Measurements from ENCODE around the gene SNURF. TPM values are rescaled to one million over a fixed set of nuclear protein-coding genes. Genes with fewer than 3 reads are reported as not detected.

The SNURF gene
- total RNA-seq, 1 experiment from 2014 or later: 50.8 TPM

- Mint-ChIP-seq H3K27ac (no peak overlapping the region), H3K9me3 (peaks cover 31% of the 10 kb centered on the region), H3K4me1 (peaks cover 6% of the 10 kb centered on the region), H3K36me3 (peaks cover 37% of the 10 kb centered on the region), H3K4me3 (no peak overlapping the region), H3K27me3 (ENCODE audit: low read depth) (no peaks in the 10 kb centered on the region)
- no peak for ATAC-seq
- DNase-seq (ENCODE audit: low spot score): no peak
- CTCF ChIA-PET: no interaction called here
- POLR2A ChIA-PET: interaction anchor here (0.6 kb wide), 1 partner anchor 38 kb away, joined by 4 read pairs; no protein-coding TSS in a partner anchor
- no peak for TF ChIP-seq ZNF671 (CRISPR knock-in tag; IDR thresholded peaks at IDR 0.05)
- no peak for TF ChIP-seq JUN (CRISPR knock-in tag; IDR thresholded peaks at IDR 0.05)
These were observed 11.4 kb upstream of the SNURF start for GRCh38 chr15:24943361-24943760.

GRCh38 chr15:24944954-24945353, 9.8 kb upstream of the SNURF start:
- Mint-ChIP-seq H3K27me3 (ENCODE audit: low read depth) (no peaks in the 10 kb centered on the region), H3K27ac (no peak overlapping the region), H3K9me3 (peaks cover 24% of the 10 kb centered on the region), H3K4me3 (no peak overlapping the region), H3K4me1 (peaks cover 10% of the 10 kb centered on the region), H3K36me3 (peaks cover 34% of the 10 kb centered on the region)
- TF ChIP-seq CREM (CRISPR knock-in tag; IDR thresholded peaks at IDR 0.05): no peak
- no peak for TF ChIP-seq SMAD4 (CRISPR knock-in tag; IDR thresholded peaks at IDR 0.05)
- TF ChIP-seq, protein P1, sequence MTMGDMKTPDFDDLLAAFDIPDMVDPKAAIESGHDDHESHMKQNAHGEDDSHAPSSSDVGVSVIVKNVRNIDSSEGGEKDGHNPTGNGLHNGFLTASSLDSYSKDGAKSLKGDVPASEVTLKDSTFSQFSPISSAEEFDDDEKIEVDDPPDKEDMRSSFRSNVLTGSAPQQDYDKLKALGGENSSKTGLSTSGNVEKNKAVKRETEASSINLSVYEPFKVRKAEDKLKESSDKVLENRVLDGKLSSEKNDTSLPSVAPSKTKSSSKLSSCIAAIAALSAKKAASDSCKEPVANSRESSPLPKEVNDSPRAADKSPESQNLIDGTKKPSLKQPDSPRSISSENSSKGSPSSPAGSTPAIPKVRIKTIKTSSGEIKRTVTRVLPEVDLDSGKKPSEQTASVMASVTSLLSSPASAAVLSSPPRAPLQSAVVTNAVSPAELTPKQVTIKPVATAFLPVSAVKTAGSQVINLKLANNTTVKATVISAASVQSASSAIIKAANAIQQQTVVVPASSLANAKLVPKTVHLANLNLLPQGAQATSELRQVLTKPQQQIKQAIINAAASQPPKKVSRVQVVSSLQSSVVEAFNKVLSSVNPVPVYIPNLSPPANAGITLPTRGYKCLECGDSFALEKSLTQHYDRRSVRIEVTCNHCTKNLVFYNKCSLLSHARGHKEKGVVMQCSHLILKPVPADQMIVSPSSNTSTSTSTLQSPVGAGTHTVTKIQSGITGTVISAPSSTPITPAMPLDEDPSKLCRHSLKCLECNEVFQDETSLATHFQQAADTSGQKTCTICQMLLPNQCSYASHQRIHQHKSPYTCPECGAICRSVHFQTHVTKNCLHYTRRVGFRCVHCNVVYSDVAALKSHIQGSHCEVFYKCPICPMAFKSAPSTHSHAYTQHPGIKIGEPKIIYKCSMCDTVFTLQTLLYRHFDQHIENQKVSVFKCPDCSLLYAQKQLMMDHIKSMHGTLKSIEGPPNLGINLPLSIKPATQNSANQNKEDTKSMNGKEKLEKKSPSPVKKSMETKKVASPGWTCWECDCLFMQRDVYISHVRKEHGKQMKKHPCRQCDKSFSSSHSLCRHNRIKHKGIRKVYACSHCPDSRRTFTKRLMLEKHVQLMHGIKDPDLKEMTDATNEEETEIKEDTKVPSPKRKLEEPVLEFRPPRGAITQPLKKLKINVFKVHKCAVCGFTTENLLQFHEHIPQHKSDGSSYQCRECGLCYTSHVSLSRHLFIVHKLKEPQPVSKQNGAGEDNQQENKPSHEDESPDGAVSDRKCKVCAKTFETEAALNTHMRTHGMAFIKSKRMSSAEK (CRISPR knock-in tag; IDR thresholded peaks at IDR 0.05; ENCODE audit: borderline replicate concordance): no peak
- no peak for TF ChIP-seq FOXP4 (CRISPR knock-in tag; IDR thresholded peaks at IDR 0.05)
- TF ChIP-seq, protein P2, sequence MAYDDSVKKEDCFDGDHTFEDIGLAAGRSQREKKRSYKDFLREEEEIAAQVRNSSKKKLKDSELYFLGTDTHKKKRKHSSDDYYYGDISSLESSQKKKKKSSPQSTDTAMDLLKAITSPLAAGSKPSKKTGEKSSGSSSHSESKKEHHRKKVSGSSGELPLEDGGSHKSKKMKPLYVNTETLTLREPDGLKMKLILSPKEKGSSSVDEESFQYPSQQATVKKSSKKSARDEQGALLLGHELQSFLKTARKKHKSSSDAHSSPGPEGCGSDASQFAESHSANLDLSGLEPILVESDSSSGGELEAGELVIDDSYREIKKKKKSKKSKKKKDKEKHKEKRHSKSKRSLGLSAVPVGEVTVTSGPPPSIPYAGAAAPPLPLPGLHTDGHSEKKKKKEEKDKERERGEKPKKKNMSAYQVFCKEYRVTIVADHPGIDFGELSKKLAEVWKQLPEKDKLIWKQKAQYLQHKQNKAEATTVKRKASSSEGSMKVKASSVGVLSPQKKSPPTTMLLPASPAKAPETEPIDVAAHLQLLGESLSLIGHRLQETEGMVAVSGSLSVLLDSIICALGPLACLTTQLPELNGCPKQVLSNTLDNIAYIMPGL (CRISPR knock-in tag; IDR thresholded peaks at IDR 0.05): no peak
- no peak for TF ChIP-seq RELA (CRISPR knock-in tag; IDR thresholded peaks at IDR 0.05; ENCODE audit: borderline replicate concordance)
- TF ChIP-seq, protein P3, sequence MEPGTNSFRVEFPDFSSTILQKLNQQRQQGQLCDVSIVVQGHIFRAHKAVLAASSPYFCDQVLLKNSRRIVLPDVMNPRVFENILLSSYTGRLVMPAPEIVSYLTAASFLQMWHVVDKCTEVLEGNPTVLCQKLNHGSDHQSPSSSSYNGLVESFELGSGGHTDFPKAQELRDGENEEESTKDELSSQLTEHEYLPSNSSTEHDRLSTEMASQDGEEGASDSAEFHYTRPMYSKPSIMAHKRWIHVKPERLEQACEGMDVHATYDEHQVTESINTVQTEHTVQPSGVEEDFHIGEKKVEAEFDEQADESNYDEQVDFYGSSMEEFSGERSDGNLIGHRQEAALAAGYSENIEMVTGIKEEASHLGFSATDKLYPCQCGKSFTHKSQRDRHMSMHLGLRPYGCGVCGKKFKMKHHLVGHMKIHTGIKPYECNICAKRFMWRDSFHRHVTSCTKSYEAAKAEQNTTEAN (CRISPR knock-in tag; IDR thresholded peaks at IDR 0.05): no peak
- no peak for TF ChIP-seq ZNF671 (CRISPR knock-in tag; IDR thresholded peaks at IDR 0.05)
- TF ChIP-seq, protein P4, sequence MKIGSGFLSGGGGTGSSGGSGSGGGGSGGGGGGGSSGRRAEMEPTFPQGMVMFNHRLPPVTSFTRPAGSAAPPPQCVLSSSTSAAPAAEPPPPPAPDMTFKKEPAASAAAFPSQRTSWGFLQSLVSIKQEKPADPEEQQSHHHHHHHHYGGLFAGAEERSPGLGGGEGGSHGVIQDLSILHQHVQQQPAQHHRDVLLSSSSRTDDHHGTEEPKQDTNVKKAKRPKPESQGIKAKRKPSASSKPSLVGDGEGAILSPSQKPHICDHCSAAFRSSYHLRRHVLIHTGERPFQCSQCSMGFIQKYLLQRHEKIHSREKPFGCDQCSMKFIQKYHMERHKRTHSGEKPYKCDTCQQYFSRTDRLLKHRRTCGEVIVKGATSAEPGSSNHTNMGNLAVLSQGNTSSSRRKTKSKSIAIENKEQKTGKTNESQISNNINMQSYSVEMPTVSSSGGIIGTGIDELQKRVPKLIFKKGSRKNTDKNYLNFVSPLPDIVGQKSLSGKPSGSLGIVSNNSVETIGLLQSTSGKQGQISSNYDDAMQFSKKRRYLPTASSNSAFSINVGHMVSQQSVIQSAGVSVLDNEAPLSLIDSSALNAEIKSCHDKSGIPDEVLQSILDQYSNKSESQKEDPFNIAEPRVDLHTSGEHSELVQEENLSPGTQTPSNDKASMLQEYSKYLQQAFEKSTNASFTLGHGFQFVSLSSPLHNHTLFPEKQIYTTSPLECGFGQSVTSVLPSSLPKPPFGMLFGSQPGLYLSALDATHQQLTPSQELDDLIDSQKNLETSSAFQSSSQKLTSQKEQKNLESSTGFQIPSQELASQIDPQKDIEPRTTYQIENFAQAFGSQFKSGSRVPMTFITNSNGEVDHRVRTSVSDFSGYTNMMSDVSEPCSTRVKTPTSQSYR (CRISPR knock-in tag; IDR thresholded peaks at IDR 0.05): no peak
- no peak for TF ChIP-seq MAX (CRISPR knock-in tag; IDR thresholded peaks at IDR 0.05)
- no peak for TF ChIP-seq MXD4 (CRISPR knock-in tag; IDR thresholded peaks at IDR 0.05; ENCODE audit: borderline replicate concordance)
- no peak for TF ChIP-seq TEAD1 (CRISPR knock-in tag; IDR thresholded peaks at IDR 0.05)
- no peak for TF ChIP-seq NFATC4 (CRISPR knock-in tag; IDR thresholded peaks at IDR 0.05)
- CTCF ChIA-PET: interaction anchor here (0.6 to 1.0 kb wide), 2 partner anchors 14 to 1085 kb away, joined by 3 read pairs; no protein-coding TSS in a partner anchor
- no peak for DNase-seq (ENCODE audit: low spot score)
- POLR2A ChIA-PET: interaction anchor here (1.1 kb wide), 1 partner anchor 25 kb away, joined by 3 read pairs; no protein-coding TSS in a partner anchor
- no peak for ATAC-seq

Measured in WTC11 (cell line).